Liver (tissue), 3 donors: ENCODE results near the gene POU2F3.

Experiments used
- CTCF ChIP-seq: fragments of 150-350 bp; IDR thresholded peaks from 2 replicates; pipeline ENCODE4 v1.5.1; 2017; ENCODE audit warnings: improper control_type of control experiment, low read depth, low read length; ENCODE audit not compliant: missing input control
- EGR1 ChIP-seq, 2 donors: IDR thresholded peaks; 2 replicates each; pipeline ENCODE4 v1.6.1; 2016 to 2018; ENCODE audit warnings: antibody characterized with exemption in 2 of 2, low read depth in 2 of 2
- GABPA ChIP-seq, 2 donors: IDR thresholded peaks in 1 of 2; conservative IDR thresholded peaks in 1 of 2; 2 replicates each; pipeline ENCODE4 v1.6.1; 2016; ENCODE audit warnings: antibody characterized with exemption in 2 of 2, mild to moderate bottlenecking in 1 of 2, moderate library complexity in 1 of 2
- HNF4A ChIP-seq, 2 donors: conservative IDR thresholded peaks; 2 replicates each; pipeline ENCODE4 v1.6.1; 2016; ENCODE audit warnings: antibody characterized with exemption in 2 of 2, mild to moderate bottlenecking in 2 of 2
- HNF4G ChIP-seq: IDR thresholded peaks from 2 replicates; pipeline ENCODE4 v1.6.1; 2016; ENCODE audit warnings: antibody characterized with exemption
- JUND ChIP-seq, 2 donors: IDR thresholded peaks; 2 replicates each; pipeline ENCODE4 v1.6.1; 2016; ENCODE audit warnings: antibody characterized with exemption in 2 of 2
- MAX ChIP-seq: IDR thresholded peaks from 2 replicates; pipeline ENCODE4 v1.6.1; 2016; ENCODE audit warnings: antibody characterized with exemption
- NR2F2 ChIP-seq: IDR thresholded peaks from 2 replicates; pipeline ENCODE4 v1.6.1; 2016; ENCODE audit warnings: antibody characterized with exemption
- RAD21 ChIP-seq, 2 donors: IDR thresholded peaks; 2 replicates each; pipeline ENCODE4 v1.6.1; 2016; ENCODE audit warnings: antibody characterized with exemption in 2 of 2, mild to moderate bottlenecking in 2 of 2
- REST ChIP-seq: IDR thresholded peaks from 2 replicates; pipeline ENCODE4 v1.6.1; 2016; ENCODE audit warnings: antibody characterized with exemption, mild to moderate bottlenecking
- SP1 ChIP-seq: IDR thresholded peaks from 2 replicates; pipeline ENCODE4 v1.6.1; 2018; ENCODE audit warnings: antibody characterized with exemption, mild to moderate bottlenecking
- TAF1 ChIP-seq: conservative IDR thresholded peaks from 2 replicates; pipeline ENCODE4 v1.6.1; 2016; ENCODE audit warnings: antibody characterized with exemption, mild to moderate bottlenecking
- YY1 ChIP-seq: IDR thresholded peaks from 2 replicates; pipeline ENCODE4 v1.6.1; 2016; ENCODE audit warnings: antibody characterized with exemption, mild to moderate bottlenecking
- ZBTB33 ChIP-seq: IDR thresholded peaks from 2 replicates; pipeline ENCODE4 v1.6.1; 2016; ENCODE audit warnings: antibody characterized with exemption
- donor health status: healthy.
- donor health status: healthy.

- TF ChIP-seq ZBTB33 = no peak
- TF ChIP-seq CTCF = no peak
- TF ChIP-seq REST = no peak
- TF ChIP-seq TAF1 = no peak
- no peak for TF ChIP-seq YY1
- TF ChIP-seq HNF4G = no peak
- no peak for TF ChIP-seq SP1
- no peak for TF ChIP-seq HNF4A (conservative IDR thresholded peaks at IDR 0.05)
- TF ChIP-seq MAX = no peak
- no peak for TF ChIP-seq RAD21 (IDR thresholded peaks at IDR 0.05)
- no peak for TF ChIP-seq EGR1 (IDR thresholded peaks at IDR 0.05; ENCODE audit: low read depth in 2 of 2)
- no peak for TF ChIP-seq JUND (IDR thresholded peaks at IDR 0.05)
- TF ChIP-seq GABPA (IDR thresholded peaks at IDR 0.05 in 1 of 2, conservative IDR thresholded peaks at IDR 0.05 in 1 of 2) = no peak
- no peak for TF ChIP-seq NR2F2
Observed at GRCh38 chr11:120316880-120317688, 77.1 kb downstream of the POU2F3 start.
